Stimulated activated CD4-positive, alpha-beta T cell treated with anti-CD3 and anti-CD28 coated beads, TNF-alpha, amount 100 ng/mL, for 24 hours (primary cell): ENCODE data around the gene SUSD6.

ENCODE experiments used
- DNase-seq, 3 experiments: peaks; one replicate each; pipeline ENCODE4 v3.0.0-alpha.2; 2020; ENCODE audit warnings: low read depth in 3 of 3

SUSD6 gene

GRCh38 chr14:69760810-69761209 lies 149.4 kb downstream of the SUSD6 start:
- DNase-seq, result no peak

- peak; percentile 6 to 47 (median 26) for DNase-seq
Observed at GRCh38 chr14:69763761-69764510, 152.5 kb downstream of the SUSD6 start.
